Stimulated activated CD4-positive, alpha-beta T cell treated with anti-CD3 and anti-CD28 coated beads, Interleukin-4, amount 100 ng/mL, for 4 hours (primary cell): ENCODE data around the gene CHST15.

Experiments
- DNase-seq, 2 experiments: peaks; one replicate each; pipeline ENCODE4 v3.0.0-alpha.2; 2020

CHST15 gene

DNA sequence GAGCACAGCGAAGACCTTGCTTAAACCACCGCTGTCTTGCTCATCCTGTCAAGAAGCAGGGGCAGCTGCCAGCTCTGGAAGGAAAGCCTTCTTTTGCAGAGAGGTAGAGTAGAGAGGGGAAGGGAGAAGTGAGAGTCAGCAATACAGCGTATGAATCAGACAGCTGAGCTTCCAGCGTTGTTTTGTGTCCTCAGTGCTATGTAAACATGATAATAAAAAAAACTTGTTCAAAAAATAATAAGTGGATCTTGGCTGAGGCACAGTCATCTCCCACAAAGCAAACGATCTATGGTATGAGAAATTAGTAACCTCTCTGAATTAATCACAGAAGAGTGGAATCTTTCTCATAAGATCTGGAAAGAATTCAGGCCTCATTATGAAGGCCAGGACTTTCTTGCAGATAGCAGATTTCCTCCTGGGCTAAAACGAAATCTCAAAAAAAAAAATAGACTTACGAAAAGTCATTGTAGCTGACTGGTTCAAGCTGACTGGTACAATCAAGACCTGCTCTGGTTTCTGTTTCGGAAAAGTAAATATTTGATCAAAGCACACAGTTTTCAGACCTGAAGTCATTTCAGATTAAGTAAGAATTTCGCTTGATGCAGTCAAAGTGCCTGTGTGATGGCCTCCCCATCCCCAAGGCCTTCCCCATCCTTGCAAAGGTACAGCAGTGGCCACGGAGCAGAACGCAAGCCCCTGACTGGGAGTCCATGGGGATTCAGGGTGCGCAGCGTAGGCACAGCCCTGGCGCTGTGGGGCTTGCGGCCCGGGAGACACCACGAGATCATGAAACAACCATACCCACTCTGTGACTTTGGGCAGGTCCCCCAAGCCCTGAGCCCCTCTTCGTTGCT is 29.4 kb downstream of the CHST15 start:
- DNase-seq: no peak

DNA sequence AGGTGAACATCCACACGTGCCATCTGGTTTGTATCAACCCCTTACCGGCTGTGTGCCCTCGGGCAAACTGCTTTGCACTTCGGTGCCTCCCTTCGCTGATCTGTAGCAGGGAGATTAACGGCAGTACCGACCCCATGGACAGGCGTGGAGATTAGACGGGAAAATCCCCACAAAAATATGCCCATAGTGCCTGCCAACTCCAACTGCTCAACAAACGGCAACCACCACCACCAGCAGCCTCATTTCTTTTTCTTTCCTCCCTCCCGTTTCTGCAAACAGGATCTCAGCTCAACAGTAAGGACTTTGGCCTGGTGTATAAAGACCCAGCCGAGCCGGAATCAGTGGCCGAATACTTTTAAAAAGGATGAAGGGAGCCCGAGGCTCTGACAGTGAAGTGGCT is 31.0 kb downstream of the CHST15 start:
- no peak for DNase-seq

DNA sequence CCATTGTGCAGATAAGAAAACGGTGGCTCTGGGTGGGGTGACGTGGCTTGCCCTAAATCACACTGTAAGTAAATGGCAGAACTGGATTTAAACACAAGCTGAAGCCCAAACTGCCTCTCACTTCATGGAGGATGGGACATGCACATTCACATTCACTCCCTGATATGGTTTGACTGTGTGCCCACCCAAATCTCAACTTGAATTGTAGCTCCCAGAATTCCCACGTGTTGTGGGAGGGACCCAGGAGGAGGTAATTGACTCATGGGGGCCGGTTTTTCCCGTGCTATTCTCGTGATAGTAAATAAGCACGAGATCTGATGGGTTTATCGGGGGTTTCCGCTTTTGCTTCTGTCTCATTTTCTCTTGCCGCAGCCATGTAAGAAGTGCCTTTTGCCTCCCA is 32.4 kb downstream of the CHST15 start:
- DNase-seq: no peak

- DNase-seq: no peak
These were observed 33.2 kb downstream of the CHST15 start for GRCh38 chr10:124060148-124060720.

GRCh38 chr10:124059551-124059950 is 33.8 kb downstream of the CHST15 start:
- DNase-seq: no peak

- DNase-seq: no peak
These were observed 34.9 kb downstream of the CHST15 start for GRCh38 chr10:124058346-124059003.

GRCh38 chr10:124057601-124058000 is 35.8 kb downstream of the CHST15 start:
- no peak for DNase-seq

GRCh38 chr10:124056337-124056980 is 36.9 kb downstream of the CHST15 start:
- no peak for DNase-seq

DNA sequence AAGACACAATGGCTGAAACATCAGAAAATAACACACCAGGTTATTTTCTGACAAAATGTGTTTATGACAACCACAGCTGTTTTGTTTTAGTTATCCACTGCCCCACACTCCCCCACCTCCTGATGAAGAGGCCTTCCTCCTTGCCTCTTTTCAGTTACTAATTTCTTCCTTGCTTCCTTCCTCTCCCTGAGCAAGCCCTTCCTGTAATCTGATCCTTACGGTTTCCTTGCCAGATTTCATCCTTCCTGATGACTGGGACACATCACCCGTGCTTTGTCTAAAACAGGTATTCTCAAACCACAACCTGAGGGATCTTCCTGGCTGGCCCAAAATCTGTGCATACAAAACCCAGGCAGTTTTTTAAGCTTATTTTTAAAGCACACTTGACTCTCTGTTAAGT is 39.4 kb downstream of the CHST15 start:
- no peak for DNase-seq

GRCh38 chr10:124052561-124052960 is 40.8 kb downstream of the CHST15 start:
- no peak for DNase-seq

- DNase-seq: no peak
These were observed 43.1 kb downstream of the CHST15 start for GRCh38 chr10:124050021-124051015.

GRCh38 chr10:124049484-124049883 is 43.9 kb downstream of the CHST15 start:
- no peak for DNase-seq

- no peak for DNase-seq
These were observed 44.8 kb downstream of the CHST15 start for GRCh38 chr10:124048371-124049290.

DNA sequence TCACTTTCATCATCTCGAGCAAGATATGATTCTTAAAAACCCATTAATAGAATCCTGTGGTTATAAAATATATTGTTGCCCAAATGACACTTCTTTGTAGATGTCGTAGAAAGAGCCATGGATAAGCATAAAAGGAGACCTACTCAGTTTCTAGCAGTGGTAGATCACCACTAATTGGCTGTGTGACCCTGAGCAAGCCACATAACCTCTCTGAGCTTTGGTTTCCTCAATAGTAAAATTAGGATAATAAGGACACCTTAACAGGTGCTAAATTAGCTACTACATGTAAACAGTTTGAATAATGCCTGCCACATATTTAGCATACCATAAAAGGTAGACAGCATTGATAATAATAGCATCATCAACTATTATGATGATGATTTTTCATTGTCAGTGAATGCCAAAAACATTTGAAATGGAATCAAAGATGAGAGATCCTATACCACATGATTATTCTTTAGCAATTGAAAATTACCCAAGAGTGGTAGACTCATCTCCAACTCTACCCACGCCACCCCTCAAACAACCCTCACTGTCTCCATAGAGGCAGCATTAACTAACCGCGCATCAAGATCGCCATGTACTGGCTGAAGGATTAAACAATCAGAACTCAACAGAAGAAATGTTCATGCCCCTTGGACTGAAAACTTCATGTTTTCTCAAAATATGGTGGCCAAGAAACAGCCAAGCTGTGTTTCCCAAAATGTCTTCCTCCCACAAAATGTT is 45.8 kb downstream of the CHST15 start:
- no peak for DNase-seq

- DNase-seq: no peak
These were observed 47.5 kb downstream of the CHST15 start for GRCh38 chr10:124045801-124046355.

- no peak for DNase-seq
These were observed 48.1 kb downstream of the CHST15 start for GRCh38 chr10:124045276-124045675.

GRCh38 chr10:124044143-124044862 is 49.1 kb downstream of the CHST15 start:
- DNase-seq: no peak

DNA sequence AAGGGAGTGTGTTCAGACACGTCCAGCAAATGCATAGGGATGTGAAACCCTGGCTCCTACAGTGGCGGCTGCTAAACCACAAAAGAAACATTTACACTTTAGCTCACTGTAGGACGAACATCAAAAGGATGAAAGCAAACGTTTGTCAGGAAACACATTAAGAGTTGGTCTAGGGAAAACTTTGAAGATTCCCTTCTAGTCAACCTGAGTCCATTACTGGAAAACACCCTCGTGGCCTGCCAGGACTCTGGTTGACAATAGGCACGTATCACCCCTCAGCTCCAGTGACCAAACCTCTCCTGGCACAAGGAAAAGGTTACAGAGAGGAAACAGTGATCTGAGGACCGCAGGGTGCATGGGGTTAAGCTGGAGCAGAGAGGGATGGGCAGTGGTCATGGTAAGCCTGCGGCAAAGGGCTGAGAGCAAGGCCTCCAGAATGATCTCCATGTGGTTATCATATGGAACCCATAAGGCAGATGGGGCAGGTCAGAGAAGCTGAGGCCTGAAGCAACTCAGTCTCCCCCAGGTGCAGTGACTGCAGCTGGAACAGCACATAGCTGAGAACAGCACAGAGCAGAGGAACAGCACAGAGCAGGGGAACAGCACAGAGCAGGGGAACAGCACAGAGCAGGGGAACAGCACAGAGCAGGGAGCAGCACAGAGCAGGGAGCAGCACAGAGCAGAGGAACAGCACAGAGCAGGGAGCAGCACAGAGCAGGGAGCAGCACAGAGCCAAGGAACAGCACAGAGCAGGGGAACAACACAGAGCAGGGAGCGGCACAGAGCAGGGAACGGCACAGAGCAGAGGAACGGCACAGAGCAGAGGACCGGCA is 49.9 kb downstream of the CHST15 start:
- no peak for DNase-seq
